HCEC 1CT (cell line): Measurements from ENCODE around the gene PTGES.

Experiments
- DNase-seq: peaks from one replicate; pipeline ENCODE4 v3.0.0-alpha.2; 2017

PTGES gene

DNA sequence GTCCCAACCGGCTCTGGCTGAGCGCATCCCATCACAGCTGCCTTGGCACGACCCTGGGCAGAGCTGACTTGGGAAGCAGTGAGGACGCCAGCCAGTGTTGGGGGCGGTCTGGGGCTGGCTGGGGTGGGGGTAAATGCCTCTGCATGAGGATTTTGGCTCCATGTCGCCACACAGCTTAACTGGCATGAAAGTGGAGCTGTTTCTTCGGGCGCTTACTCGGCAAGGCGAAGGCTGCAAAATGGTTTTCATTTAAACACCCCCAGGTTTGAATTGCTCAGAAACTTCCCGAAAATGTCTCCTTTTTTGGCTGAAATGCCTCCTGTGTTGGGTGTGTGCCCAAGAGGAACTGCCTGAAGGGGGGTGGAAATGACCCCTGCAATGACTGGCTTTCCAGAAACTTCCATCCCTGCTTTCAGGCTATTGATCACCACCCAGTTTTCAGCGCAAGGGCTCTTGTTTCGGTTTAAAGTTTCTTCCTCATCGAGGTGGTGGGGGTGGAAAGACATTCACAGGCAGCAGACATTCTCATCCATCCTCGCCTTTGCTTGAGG lies 38.3 kb downstream of the PTGES start:
- DNase-seq = no peak

DNA sequence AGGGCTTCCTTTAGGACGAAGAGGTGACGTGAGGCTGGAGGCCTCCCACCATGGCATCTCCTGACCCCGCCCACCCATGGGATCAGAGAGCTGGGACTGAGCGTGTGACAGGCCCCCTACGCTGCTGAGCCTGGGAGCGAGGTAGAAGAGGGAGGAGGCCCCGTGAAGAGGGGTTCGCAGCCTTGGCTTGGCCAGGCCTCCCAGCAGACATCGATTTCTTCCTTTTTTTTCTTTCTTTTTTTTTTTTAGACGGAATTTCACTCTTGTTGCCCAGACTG lies 39.5 kb downstream of the PTGES start:
- no peak for DNase-seq

DNA sequence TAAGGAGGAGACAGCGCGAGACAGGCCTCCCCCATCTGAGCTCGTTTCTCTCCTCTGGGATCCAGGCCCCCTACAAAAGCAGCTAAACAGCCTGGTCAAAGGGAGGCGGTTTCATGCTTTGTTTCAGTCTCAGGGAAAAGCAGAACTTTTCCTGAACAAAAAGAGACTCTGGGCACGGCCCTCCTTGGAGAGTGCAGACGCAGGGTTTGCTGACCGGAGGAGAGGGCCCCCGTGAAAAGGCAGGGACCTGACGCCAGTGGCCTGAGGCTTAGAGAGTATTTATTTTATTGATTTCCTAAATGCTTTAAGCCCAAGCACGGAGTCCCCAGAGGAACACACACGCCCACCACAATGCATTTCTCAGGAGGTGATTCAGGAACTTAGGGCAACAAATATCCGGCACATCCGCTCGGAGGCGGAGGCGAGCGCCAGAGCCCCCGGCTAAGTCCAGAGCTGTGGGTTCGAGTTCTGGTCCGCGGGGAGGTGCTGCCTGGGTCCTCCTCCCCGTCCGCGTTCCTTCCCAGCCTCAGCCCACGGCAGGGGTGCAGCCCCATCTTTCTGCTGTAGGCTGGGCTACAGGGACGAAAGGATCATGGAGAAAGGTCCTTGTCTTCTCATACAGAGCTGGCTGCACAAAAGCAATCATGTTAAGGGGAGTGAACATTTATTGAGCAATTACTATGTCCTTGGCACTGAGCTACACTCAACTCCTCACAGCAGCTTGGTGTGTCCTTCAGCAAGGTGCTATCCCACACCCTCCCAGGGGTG lies 40.0 kb downstream of the PTGES start:
- peak; percentile 33 for DNase-seq

DNA sequence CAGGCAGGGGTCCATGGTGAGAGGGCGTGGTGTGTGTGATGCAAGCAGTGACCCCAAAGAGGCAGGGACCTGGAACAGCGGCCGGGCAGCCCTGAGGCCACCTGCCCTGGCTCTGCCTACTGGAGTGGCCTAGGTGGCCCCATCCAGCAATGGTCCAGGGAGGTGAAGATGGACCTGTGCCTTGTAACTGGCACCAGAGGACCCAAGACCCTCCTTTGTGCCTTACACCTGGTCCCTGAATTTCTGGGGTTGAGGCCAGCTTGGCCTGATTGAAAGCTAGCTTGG lies 42.7 kb downstream of the PTGES start:
- DNase-seq = no peak

DNA sequence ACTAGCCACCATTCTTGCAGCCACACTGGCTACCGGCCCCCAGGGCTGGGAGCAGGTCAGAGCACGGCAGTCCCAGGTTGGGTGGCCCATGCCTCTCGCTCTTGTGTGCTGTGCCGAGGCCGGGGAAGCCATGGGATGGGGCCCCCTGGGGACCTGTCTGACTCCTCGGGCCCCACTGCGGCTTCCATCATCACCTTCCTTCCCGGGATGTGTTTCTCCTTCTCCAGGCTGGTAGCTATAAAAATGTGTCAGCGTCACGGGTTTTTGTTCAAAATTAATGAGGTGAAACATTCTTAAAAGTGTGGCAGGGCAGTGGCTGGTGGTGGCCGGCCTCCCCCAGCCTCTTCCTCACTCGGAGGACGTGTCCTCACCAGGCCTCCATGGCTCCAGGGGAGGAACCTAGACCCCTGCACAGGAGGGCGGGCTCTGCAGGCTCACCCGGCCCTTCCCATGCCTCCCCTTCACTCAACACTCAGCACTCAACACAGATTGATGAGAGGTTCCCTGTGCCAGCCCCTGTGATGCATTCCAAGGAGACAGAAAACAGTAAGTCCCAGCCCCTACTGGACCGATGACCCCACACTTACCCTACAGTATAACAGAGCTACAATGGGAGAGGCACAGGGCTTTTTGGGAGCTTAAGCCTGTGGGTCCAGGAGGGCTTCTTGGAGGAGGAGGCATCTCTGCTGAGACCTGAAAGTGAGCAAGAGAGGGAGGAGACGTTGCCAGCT lies 43.2 kb downstream of the PTGES start:
- DNase-seq = no peak

DNA sequence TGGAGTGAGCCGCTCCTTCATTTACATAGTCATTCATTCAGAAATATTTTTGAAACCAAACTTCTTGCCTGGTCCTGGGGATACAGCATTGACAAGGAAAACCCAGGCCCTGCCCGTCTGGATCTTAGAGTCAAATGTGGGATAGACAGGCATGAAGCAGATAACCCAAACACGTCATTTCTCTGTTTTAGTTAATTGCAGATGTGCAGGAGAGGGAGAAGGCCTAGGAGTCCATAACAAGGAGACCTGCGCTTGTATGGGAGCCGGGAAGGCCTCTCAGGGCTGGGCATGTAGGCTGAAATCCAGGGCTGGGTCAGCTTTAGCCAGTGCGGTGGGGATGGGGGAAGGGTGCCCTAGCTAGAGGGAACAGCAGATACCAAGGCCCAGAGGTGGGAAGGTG lies 44.0 kb downstream of the PTGES start:
- DNase-seq = no peak

DNA sequence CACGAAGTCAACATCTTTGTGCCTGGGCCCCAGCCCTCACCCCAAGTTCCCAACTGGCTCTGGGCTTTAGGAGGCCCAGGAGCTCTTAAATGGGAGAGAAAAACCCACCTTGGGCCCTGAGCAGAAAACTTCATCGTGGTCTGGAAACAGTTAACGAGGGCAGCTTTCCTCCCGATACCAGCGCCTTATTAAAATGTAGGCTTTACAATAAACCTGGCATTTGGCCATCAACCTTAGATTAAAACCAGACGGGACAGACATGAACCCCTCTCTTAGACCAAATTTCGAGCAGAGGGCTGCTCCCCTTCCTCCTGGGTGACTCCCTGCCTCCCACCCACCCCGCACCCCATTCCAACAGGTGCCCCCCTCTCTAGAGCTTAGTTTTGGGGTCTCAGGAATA lies 48.0 kb downstream of the PTGES start:
- DNase-seq = no peak

DNA sequence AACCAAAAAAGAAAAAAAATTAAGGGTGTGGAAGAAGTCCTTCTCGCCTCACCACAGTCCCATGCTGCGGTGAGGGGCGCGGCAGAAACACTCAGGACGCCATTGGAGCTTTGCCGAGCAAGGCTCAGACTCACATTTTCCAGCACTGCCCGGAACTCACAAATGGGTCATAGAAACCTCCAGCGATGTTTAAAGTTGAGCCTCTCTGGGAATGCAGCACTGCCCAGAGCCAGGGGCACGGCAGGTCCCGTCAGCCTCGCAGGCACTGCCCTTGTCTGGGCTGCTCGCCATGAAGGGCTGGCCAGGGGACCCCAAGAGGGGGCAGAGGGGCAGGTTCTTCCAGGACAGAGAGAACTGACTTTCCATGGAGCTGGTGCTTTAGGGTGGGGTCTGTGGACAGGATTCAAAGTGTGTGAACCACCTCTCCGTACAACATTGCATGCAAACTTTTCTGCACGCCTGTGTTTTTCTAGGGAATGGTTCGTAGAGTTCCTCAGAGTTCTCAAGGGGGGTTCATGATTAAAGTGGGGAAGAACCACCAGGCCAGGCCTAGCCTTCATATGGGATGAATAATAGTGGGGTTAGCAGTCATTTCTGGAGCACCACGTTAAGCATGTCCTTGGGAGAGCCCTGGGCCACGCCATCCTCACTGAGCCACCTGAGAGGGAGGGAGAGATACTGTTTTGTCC lies 49.0 kb downstream of the PTGES start:
- no peak for DNase-seq

DNA sequence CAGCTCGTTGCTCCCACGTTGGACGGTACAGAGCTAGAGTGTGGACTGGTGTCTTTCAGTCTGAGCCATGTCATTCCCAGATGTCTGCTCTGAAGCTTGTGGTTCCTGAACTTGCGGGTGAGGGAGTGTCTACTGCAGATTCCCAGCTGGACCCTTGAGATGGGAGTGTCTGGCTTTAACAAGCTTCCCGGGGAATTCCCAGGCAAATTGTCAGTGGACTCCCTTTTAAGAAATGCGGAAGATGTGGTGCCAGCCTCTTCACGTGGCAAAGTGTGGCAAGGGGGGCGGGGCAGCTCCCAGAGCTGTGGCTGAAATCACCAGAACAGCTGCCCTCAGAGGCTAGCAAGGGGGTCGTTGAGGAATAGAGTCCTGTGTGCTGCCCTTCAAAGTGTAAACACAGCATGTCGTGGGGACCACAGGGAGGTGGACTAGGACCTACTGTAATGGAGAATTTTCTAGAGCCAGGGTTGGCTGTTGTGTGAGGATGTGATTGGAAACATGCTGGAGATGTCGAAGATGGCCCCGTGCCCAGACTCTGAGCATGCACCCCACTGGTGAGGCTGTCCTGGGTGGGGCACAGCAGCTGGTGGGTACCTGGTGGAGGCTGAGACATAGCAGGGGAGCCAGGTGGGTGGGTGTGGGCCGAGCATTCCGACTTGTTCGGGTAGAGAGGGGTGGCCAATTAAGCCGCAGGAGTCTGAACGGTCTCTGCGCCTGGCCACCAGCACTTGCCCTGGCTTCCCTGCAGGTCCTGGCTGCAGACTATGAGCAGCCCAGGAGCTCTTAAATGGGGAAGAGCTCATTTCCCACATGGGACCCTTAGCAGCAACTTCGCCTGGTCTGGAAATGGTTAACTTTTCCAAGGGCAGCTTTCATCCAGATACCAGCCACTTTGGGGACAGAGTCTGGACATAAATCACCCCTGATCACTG lies 50.0 kb downstream of the PTGES start:
- DNase-seq = peak; percentile 17

DNA sequence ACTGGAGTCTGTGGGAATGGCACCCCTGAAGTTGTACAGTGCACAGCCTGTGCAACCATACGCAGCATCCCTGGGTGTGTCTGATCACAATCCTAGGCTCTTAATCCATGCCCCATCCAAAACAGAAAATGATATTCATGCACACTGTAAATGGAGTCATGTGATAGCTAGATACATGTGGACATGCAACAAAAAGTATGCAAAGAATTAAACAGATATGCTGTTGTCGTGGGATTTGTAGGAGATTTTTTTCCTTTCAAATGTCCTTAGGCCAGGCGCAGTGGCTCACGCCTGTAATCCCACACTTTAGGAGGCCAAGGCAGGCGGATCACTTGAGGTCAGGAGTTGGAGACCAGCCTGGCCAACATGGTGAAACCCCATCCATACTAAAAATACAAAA lies 51.3 kb downstream of the PTGES start:
- DNase-seq = no peak

DNA sequence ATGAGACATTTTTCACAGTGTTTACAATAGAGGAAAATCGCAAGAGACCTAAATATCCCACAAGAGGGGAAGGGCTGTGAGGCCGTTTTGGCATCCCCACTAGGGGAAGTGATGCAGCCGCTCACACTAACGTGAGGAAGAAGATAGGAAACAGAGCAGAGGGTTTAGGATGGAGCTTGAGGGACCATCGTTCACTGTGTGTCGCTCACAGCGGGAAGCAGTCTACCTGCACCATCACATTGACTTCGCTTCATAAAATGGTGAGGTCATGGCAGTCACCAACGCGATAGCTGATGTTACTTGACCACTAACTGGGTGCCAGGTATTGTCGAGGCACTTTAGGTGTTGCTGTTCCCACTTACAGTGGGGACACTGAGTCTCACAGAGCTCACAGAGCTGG lies 51.8 kb downstream of the PTGES start:
- DNase-seq = no peak

DNA sequence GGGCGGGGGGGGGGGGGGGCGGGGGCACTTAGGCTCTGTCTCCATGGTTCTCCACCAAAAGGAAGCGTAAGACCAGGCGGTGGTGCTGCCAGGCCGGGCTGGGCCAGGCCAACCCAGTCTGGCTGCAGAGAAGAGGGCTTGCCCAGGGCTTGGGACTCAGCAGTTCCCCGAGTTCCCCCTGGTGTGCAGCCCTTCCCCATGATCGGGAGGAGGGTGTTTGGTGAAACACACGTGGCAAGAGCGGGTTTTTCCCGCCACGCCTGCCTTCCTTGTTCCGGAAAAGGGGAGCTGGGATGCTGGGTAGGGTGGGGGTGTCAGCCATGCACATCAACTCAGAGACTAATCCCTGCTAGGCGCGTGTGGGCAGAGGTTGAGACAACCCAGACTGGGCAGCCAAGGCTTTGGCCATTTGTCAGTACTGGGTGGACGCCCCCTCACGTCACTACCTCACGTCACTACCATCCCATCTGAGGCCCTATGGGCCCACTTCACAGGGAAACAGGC lies 54.5 kb downstream of the PTGES start:
- peak; percentile 81 for DNase-seq

DNA sequence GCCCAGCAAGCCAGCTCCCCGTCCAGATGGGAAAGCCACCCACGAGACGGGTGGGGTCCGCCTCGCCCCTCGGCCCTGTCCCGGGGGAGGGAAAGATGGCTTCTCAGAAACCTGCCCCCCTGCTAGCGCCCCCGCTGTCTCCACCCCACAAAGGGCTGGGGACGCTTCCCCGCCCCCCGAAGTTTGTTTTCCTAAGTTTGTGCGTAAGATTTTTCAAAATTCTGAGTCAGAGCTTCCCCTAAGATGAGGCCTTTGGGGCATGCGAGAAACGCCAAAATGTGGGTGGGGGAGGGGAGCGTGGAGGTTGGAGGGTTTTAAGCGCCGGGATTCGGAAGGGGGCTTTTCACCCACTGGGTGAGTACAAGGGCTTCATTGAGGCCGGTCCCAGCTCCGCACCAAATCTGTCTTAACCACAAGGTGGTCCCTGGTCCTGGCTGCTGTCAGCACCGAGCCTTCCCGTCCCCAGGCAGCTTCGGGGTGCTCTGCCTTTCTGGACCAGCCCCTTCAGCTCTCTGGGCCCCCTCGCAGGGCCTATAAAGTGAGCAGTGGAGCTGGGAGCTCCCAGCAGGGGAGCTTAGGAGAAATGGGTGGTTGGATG lies 55.1 kb downstream of the PTGES start:
- DNase-seq = peak; percentile 65

DNA sequence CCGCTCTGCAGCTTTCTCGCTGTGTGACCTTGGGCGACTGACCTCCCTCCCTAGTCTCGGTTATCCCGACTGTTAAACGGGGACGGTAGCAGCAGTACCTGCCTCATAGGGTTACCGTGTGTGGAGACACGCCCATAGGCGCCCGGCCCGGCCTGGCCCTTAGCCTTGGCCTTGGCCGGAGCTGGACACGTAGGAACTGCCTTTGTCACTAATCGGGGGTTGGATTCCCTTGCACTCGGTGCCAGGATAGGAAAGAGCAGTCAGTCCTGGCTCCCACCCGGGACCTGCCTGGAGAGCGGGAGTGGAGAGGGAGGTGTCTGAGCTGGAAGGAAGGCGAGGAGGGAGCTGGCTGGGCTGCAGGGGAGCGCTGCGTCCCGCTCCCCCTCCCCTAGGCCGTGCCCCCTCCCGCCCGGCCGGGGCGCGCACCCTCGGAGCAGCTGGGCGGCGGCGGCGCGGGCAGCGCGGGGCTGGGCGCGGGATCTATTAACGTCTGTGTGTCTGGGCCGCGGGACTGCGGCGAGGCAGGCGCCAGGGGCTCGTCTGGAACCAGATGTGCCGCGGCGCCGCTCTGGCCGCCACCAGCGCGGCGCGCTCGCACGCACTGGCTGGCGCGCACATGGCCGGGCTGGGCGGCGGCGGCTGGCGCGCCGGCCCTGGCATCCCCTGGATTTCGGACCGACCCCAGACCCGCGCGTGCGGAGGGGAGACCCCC lies 55.7 kb downstream of the PTGES start:
- peak; percentile 29 for DNase-seq

DNA sequence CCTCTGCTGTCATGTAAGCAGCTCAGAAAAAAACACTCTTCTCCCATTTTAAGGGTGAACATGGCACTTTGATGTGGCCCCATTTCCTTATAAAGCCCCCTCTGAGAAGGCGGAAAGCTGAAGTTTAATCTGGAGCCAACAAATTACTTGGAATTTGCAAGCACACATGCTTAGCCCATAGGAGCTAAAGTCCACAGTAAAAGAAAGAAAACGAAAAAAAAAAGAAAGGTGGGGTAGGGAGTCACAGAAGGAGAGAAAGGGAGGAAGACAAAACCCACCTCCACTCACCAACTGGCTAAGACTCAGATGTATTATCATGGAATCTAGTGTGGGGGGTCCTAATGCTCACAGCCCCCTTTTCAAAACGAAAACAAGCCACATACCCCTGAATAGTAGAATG lies 57.0 kb downstream of the PTGES start:
- DNase-seq = no peak

DNA sequence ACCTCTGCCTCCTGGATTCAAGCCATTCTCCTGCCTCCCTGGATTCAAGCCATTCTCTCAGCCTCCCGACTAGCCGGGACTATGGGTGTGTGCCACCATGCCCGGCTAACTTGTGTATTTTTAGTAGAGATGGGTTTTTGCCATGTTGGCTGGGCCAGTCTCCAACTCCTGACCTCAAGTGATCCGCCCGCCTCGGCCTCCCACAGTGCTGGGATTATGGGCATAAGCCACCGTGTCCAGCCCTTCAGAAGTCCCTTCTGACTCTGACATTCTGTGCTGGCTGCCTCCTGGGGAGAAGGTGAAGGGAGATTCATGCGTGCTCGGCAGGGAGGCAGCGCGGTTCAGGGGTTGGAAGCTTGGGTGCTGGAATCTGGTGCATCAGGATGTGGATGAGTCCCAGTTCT lies 58.6 kb downstream of the PTGES start:
- no peak for DNase-seq

DNA sequence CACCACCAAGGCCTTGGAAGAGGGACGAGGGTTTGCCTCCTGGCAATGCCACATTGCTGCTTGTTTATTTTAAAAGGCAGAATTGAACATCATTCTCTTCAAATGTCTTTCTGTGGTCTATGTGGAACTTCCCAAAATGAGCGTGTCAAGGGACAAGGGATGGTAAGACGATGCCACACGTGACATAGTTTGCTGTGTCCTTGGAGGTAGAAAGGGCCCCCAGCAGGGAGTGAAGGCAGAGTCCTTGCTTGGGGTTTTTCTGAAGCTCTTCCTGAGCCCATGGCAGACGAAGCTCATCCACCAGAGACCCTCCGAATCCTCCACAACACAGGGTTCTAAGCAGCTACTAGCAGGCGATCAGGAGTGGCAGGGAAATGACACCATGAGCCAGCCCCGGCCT lies 59.1 kb downstream of the PTGES start:
- DNase-seq = no peak

DNA sequence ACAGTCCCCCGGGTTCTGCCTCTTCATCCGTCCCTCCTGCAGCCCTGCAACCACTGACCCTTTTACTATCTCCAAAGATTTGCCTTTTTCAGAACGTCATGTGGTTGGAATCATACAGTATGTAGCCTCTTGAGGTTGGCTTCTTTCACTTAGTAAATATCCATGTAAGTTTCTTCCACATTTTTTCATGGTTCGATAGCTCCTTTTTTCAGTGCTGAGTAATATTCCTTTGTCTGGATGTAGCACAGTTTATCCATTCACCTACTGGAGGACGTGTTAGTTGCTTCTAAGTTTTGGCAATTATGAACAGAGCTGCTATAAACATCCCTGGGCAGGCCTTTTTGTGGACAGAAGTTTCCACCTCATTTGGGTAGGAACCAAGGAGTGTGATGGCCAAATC lies 60.3 kb downstream of the PTGES start:
- no peak for DNase-seq
